Peyer's patch (tissue), 4 donors: Measurements from ENCODE around the gene ZNHIT3. TPM values are rescaled to one million over a fixed set of nuclear protein-coding genes. Genes with fewer than 3 reads are reported as not detected.
A peak's percentile ranks its signal among the peaks of the same experiment; 100 is the strongest.
"Not testable (repeated sequence)": the region's sequence is repeated elsewhere in the genome, so short reads cannot be mapped to it uniquely, and the experiment has no call there.

ENCODE experiments used
- DNase-seq, 3 donors: peaks; one replicate each; pipeline ENCODE4 v3.0.0-alpha.2; 2017 to 2019
- H3K27ac ChIP-seq, 4 donors: fragments of 200-600 bp; sonication (generic); one replicate each; pipeline ENCODE4 v1.5.1; 2016 to 2019
- H3K27me3 ChIP-seq, 2 donors: fragments of 200-600 bp; sonication (generic); one replicate each; pipeline ENCODE4 v1.5.1; 2019
- H3K36me3 ChIP-seq, 3 donors: fragments of 200-600 bp; sonication (generic); one replicate each; pipeline ENCODE4 v1.5.1; 2016 to 2019
- H3K4me1 ChIP-seq, 4 donors: fragments of 200-600 bp; sonication (generic); one replicate each; pipeline ENCODE4 v1.5.1; 2016 to 2019
- H3K4me3 ChIP-seq, 4 donors: fragments of 200-600 bp; sonication (generic); 1 replicate in 3 of 4; 2 replicates in 1 of 4; pipeline ENCODE4 v1.5.1; 2016 to 2019; ENCODE audit warnings: mild to moderate bottlenecking in 1 of 4
- H3K9me3 ChIP-seq, 4 donors: fragments of 200-600 bp; sonication (generic); one replicate each; pipeline ENCODE4 v1.5.1; 2016 to 2019; ENCODE audit warnings: mild to moderate bottlenecking in 1 of 4
- POLR2A ChIP-seq, 2 donors: fragments of 450-650 bp; IDR thresholded peaks; one replicate each; pipeline ENCODE4 v1.5.1; 2017; ENCODE audit warnings: antibody characterized with exemption in 2 of 2, mild to moderate bottlenecking in 2 of 2, moderate library complexity in 2 of 2
- total RNA-seq, 4 donors: library from RNA; depleted of rRNA; stranded (reverse); fragments of >200 nt; gene quantifications; one replicate each; pipeline ENCODE4 v1.1.0, GENCODE V29; 2016
- TF ChIP-seq, protein P1 (sequence below), 6 experiments: fragments of 450-650 bp in 4 of 6; fragments of 200-600 bp in 2 of 6; sonication (generic) in 1 of 6; IDR thresholded peaks; one replicate each; pipeline ENCODE4 v1.5.1; 2017 to 2019; ENCODE audit warnings: antibody characterized with exemption in 6 of 6, mild to moderate bottlenecking in 3 of 6, moderate library complexity in 1 of 6

ZNHIT3 gene
- total RNA-seq, 4 donors from 2014 or later = 13.8 to 29.7 (median 17.9) TPM

DNA sequence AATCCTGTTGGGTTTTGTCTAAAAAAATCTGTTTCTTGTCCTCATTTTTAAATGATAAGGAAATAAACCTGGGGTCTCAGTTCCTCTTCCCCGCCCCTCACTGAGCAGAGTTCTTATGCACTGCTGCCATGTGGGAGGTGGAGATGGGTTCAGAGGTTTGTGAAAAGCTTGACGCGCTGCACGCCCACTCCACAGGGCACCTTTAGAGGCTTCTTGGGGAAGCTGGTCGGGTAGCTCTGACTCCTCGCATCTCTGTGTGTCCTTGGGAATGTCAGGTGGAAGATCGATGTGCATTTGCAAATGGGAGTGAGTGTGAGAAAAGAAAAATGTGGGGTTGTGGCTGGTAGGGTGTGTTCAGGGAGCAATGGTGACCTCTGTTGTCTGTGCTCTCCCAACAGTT lies 4.7 kb upstream of the ZNHIT3 start:
- no peak for DNase-seq
- Histone ChIP-seq H3K4me1 (peaks cover 0 to 19% (median 5%) of the 10 kb centered on the region in 4 donors), H3K4me3 (no peak overlapping the region), H3K27ac (no peak overlapping the region), H3K27me3 (no peaks in the 10 kb centered on the region), H3K9me3 (no peaks in the 10 kb centered on the region), H3K36me3 (no peaks in the 10 kb centered on the region)
- no peak for TF ChIP-seq POLR2A (IDR thresholded peaks at IDR 0.05)
- TF ChIP-seq, protein P1, sequence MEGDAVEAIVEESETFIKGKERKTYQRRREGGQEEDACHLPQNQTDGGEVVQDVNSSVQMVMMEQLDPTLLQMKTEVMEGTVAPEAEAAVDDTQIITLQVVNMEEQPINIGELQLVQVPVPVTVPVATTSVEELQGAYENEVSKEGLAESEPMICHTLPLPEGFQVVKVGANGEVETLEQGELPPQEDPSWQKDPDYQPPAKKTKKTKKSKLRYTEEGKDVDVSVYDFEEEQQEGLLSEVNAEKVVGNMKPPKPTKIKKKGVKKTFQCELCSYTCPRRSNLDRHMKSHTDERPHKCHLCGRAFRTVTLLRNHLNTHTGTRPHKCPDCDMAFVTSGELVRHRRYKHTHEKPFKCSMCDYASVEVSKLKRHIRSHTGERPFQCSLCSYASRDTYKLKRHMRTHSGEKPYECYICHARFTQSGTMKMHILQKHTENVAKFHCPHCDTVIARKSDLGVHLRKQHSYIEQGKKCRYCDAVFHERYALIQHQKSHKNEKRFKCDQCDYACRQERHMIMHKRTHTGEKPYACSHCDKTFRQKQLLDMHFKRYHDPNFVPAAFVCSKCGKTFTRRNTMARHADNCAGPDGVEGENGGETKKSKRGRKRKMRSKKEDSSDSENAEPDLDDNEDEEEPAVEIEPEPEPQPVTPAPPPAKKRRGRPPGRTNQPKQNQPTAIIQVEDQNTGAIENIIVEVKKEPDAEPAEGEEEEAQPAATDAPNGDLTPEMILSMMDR (IDR thresholded peaks at IDR 0.05) = no peak

DNA sequence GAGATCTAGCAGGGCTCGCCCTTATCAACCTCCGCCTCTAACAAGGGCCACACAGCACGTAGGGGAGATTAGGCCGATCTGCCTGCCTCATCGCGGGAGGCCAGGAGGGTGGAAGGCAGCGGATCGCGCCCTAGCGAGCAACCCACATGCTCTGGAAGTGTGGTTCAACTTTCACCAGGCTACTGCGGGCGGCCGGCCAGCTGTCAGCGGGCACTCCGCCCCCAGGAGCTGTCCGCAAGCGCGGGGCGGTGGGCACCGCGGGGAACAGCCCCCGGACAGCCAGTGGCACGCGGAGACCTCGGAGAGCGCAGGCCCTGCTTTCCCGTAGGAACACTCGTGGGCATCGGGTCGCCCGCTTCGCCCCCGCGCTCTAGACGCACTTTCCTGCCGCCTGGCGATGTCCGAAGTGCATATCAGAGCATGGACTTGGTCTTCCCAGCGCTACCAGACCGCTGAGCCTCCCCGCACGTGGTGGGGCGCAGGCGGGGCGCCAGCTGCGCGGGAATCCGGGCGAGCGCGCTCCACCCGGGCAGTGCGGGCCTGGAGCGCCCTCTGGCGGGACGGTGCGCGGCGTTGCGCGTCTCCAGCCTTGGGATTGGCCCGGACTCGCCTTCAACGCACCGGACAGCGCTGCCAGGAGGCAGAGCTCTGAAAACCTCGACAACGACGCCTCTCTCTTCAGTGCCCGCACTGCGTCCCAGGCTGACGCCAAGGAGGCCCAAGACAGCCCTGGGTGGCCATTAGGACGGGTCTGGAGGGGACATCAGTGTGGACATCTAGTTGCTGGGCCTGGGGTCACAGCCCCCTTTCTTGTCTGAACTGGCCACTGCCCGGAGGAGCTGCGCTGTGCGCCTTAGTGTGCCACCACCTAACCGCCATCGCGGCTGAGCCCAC lies 3.6 kb upstream of the ZNHIT3 start:
- peak; percentile 63 to 89 (median 88) for DNase-seq
- no peaks in the 10 kb centered on the region for H3K9me3 ChIP-seq
- peak overlapping the region in 1 of 4 donors; percentile 11 for H3K27ac ChIP-seq
- TF ChIP-seq, protein P1 (IDR thresholded peaks at IDR 0.05) = peak; percentile 65 to 95 (median 86)
- TF ChIP-seq POLR2A (IDR thresholded peaks at IDR 0.05) = no peak
- H3K36me3 ChIP-seq = no peaks in the 10 kb centered on the region
- no peaks in the 10 kb centered on the region for H3K27me3 ChIP-seq
- H3K4me1 ChIP-seq = peaks cover 0 to 26% (median 13%) of the 10 kb centered on the region in 4 donors
- peak overlapping the region; percentile 20 to 53 (median 46) for H3K4me3 ChIP-seq

DNA sequence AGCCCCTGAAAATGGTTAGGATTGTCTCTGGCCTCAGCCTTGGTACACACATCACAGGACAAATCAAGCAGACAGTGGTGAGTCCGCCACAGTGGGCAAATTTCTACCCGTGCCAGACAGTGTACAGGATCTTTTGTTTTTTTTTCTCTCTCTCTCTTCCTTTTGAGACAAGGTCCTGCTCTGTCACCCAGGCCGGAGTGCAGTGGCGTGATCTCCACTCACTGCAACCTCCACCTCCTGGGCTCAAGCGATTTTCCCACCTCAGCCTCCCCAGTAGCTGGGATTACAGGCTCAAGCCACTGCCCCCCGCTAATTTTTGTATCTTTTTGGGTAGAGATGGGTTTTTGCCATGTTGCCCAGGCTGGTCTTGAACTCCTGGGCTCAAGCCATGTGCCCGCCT lies 2.5 kb upstream of the ZNHIT3 start:
- H3K4me3 ChIP-seq, H3K36me3 ChIP-seq, H3K27me3 ChIP-seq, H3K27ac ChIP-seq, DNase-seq, H3K9me3 ChIP-seq: not testable (repeated sequence)
- H3K4me1 ChIP-seq = peaks cover 0 to 27% (median 14%) of the 10 kb centered on the region in 4 donors

DNA sequence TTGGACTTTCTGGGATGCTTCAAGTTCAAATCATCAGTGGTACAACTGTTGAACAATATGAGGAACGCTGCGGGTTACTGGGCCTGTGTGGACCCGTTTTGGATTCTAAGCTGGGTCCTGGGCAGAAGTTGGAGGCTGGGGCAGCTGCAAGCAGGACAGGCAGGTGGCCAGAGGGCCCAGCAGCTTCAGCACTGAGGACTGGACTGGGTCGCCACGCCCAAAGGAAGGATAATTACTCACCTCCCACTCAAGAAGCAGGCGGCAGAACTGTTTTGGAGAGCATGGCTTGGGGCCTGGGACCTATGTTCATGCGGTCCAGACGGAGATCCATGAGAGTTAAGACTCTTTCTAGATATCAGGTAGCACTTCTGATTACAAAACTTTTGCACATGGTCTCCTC lies 1.5 kb upstream of the ZNHIT3 start:
- Histone ChIP-seq H3K27me3 (no peaks in the 10 kb centered on the region), H3K9me3 (no peaks in the 10 kb centered on the region), H3K4me3 (no peak overlapping the region), H3K4me1 (peaks cover 0 to 27% (median 14%) of the 10 kb centered on the region in 4 donors), H3K36me3 (no peaks in the 10 kb centered on the region), H3K27ac (no peak overlapping the region)
- no peak for DNase-seq
- no peak for TF ChIP-seq POLR2A (IDR thresholded peaks at IDR 0.05)
- TF ChIP-seq, protein P1 (IDR thresholded peaks at IDR 0.05) = no peak

DNA sequence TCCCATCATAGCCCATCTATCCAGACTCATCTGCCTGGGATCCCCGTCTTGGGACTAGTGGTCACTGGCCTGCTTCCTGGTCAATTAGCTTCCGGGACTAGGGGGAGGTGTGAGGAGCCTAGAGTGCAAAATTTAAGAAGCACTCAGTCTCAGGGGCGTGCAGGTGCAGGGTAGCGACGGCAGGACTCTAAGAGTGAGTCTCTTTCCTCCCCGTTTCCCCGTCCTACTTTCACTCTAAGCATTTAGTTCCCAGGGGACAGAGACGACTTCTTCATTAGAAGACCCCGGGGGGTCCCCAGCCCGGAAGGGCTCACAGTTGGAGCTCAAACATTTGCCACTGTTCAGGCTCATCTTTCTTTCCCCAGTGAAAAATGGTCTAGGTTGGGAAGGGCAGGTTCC lies 677 bp upstream of the ZNHIT3 start:
- Histone ChIP-seq H3K4me3 (peak overlapping the region; percentile 84 to 100 (median 94)), H3K4me1 (peaks cover 0 to 27% (median 14%) of the 10 kb centered on the region in 4 donors), H3K27me3 (no peaks in the 10 kb centered on the region), H3K36me3 (no peaks in the 10 kb centered on the region), H3K27ac (peak overlapping the region; percentile 80 to 90 (median 86)), H3K9me3 (no peaks in the 10 kb centered on the region)
- no peak for TF ChIP-seq POLR2A (IDR thresholded peaks at IDR 0.05)
- TF ChIP-seq, protein P1 (IDR thresholded peaks at IDR 0.05) = no peak
- DNase-seq = no peak

DNA sequence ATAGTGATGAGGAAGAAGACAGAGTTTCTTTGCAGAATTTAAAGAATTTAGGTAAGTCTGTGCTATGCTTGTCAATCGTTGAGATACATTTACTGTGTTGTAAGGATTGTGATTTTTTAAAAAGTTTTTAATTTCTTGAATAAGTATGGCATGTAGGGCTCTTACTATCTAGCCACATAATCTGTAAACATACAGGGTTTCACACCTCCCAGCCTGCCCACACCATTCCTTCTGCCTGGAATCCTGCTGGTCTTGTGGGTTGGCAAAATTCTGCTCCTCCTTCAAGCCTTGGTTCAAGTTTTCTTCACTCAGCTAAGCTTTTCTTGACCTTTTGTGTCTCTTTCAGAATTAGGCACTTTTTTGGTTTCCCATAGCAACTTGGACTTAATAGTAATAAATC lies 7.5 kb downstream of the ZNHIT3 start:
- TF ChIP-seq, protein P1 (IDR thresholded peaks at IDR 0.05) = no peak
- no peak for TF ChIP-seq POLR2A (IDR thresholded peaks at IDR 0.05)
- H3K27ac ChIP-seq = no peak overlapping the region
- H3K4me1 ChIP-seq = no peaks in the 10 kb centered on the region
- no peaks in the 10 kb centered on the region for H3K9me3 ChIP-seq
- peaks cover 0 to 73% (median 0%) of the 10 kb centered on the region in 3 donors for H3K36me3 ChIP-seq
- no peak for DNase-seq
- H3K27me3 ChIP-seq = no peaks in the 10 kb centered on the region
- no peak overlapping the region for H3K4me3 ChIP-seq
